NCI-H1694 (cell line): ENCODE results near the gene MYO1G.
"Not testable (repeated sequence)": the region's sequence is repeated elsewhere in the genome, so short reads cannot be mapped to it uniquely, and the experiment has no call there.

Source experiments
- DNase-seq: peaks from one replicate; lab custom pipeline; 2025; lab: John Stamatoyannopoulos, UW

The MYO1G gene

DNA sequence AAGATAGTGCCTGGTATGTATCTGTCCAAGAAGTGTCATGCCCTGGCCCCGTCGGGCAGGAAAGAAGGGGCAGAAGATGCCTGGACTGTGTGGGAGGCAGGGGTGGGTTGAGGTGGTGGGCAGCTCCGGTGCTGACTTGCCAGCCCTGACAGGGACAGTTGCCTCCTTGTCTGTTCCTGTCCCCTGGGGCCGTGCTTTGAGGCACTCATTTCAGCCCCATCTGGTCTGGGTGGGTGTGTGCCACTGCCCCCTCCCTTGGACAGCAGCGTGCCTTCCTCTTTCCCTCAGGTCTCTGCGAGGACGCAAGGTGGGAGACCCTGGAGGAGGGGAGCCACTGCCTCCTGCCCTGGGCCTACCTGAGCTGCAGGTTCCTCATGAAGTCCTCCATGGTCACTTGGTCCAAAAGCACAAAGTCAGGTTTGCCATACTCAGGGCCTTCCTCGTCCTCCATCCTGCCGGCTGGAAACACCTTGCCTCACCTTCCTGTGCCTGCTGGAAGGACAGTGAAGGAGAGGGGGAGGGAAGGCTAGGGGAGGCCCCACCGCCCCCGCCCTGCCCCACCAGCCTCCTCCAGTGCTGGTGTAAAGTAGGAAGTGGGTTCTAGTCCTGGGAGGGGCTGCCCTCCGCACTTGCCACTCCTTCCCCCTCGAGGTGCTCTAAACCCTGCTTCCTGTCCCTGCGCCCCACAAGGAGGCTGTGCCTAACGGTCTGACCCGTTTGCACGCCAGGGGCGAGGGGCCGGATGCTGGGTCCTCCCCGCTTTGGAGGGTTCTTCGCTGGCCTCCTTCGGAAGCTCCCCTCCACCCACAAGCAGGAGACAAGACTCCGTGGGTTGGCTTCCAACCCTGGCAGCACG is at the start of gene MYO1G:
Gene MYO1G, minus strand, starts transcription at position 505 of the 856 bp plus-strand sequence. Its CDS starts 54 bp downstream, at position 451.
- no peak for DNase-seq

GRCh38 chr7:45028138-45028919 is 49.5 kb upstream of the MYO1G start:
- DNase-seq = no peak

DNA sequence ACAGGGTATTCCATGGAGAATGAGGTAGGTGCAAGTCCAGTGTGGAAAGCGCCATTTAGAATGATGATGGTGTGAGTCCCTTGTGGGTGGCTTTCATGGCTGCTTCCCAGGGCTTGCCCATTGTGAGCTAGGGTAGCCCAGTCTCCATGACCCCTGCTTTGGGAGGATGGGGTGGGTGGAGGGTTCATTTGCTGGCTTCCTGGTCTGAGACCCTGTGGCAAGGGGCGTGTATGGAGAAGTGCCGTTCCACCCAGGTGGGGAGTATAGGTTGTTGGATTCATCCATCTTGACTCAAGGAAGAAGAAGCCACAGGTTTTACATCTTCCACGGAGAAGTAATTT is 48.9 kb upstream of the MYO1G start:
- no peak for DNase-seq

DNA sequence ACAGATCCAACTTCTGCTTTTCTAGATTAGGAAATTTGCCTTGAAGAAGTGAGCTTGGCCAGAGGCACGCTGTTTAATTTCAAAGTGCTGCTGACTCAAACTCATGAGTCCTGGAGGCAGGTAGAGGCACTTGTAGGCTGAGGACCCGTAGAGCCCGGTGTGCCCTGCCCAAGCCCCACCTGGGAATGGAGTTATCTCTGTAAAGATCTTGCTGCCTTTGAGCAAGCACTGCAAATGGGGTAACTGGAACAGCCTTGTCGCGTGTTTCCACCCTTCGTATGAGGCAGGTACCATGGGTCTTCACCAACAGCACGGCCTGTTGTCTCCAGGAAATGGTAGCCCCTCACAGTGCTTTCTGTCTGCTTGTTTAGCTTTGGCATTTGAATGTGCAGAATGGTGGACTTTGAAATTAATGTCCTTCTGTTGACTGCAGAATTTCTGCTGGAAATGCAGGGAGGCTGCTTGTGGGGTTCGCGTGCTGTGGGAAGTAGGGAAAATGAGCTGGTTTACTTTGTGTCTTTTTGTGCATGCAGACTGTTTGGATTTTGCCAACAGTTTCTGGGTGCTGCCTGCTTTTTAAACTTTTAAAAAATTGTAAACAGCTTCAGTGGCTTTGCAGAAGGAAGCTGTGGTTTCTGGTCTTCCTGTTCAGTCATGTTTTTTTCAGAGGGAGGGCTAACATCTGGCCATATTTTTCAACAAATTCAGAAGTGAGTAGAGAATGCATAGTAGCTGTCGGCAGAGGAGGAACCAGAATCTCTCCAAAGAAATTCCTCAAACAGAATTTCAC is 48.4 kb upstream of the MYO1G start:
- no peak for DNase-seq

GRCh38 chr7:45026013-45026412 is 47.2 kb upstream of the MYO1G start:
- no peak for DNase-seq

- not testable (repeated sequence) for DNase-seq
Observed at GRCh38 chr7:45025473-45025872, 46.7 kb upstream of the MYO1G start.

DNA sequence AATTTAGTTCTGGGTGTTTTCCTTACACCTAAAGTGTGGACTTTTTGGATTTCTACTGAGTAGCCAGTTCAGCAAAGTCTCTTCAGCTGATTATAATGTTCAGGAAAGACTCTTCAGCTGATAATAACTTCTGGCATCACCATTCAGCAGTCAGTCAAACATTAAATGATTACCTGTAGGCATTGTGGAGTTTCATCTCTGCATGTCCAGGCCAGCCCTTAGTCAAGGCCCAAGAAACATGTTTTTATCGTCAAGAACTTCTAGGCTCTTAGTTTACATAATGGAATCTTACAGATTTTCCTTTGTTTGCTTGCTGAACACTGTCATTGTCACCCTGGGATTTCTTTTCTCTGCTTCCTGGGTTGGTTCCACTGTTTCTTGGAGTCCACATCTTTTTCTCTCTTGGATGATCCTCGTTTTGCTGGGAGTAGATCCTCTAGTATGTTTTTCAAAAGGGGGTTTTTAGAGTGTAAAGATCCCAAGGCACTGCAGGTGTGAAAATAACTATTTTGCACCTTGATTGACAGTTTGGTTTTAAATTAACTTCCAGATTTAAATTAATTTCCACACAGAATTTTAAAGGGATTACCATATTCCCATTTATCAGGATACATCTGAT is 45.4 kb upstream of the MYO1G start:
- DNase-seq = no peak

DNA sequence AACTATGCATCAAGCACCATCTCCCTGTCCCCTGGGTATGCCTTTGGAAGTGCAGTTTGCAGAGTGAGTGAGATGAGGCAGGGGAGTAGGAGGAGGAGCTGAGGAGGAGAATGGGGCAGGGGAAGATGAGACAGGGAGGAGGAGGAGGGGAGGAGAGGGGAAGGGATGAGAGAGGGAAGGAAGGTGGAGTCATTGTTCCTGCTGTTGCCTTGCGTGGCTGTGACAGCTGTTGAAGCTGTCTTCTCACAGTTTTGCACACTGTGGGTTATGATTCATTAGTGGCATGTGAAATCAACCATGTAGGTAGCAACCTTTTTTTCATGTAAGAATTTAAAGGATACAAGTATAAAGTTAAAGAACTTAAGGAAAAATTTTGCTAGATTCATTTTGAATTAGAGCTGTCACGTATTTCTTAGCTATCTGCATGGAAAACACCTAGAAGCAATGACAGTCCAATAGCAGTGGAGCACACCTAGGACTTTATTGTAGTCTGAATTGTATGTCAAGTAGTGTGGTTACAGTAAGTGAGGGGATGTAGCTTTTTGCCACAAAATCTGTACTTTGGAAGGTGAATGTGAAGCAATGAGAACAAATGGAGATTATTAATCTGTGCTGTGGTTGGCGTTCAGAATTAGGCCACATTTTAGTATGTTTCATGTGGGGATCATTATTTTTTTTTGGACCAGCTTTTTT is 42.9 kb upstream of the MYO1G start:
- peak; percentile 65 for DNase-seq

- DNase-seq = no peak
Observed at GRCh38 chr7:45020915-45021314, 42.1 kb upstream of the MYO1G start.

DNA sequence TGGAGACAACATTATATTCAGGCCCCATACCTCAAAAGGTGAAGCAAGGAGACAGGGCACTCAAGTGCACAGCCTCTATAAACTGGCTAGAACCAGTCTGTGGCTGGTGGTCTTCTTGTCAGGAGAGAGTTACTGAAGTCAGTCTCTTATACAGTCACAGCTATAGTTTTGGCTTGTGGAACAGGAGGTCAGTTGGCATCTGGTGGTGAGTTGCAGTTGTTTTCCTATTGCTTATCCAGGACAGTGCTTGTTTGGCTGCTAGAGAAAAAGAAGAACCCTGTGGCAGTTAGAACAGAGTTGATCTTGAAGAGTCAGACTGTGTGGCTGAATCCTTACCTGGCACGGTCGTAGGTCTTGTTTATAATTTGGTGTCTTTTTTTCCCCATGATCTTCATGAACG is 38.4 kb upstream of the MYO1G start:
- no peak for DNase-seq

GRCh38 chr7:45015313-45015712 is 36.5 kb upstream of the MYO1G start:
- no peak for DNase-seq

- no peak for DNase-seq
Observed at GRCh38 chr7:45013465-45013967, 34.7 kb upstream of the MYO1G start.

DNA sequence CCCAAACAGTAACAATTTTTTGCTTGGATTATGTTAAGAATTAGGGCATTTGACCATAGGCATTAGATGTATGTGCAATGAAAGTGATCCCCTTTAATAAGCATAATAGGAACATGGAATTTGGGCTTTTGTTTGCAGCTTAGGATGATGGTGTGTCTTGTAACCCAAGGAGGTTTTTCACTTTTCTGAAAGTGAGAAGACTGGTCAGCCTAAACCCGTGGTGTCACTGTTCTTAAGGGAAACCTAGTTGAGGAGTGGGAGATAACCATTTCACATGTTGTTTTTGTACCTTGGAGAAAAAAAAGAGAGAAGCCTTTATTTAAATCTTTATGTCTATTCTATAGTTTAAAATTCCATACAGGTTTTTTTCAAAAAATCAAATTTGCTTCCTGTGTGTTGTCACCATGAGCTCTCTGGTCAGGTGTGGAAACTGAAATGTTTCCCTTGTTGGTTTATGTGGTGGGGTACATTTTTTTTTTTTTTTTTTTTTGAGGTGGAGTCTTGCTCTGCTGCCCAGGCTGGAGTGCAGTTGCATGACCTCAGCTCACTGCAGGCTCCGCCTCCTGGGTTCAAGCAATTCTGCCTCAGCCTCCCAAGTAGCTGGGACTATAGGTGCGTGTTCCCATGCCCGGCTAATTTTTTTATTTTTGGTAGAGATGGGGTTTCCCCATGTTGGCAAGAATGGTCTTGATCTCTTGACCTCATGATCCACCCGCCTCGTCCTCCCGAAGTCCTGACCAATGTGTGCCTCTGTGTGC is 28.9 kb upstream of the MYO1G start:
- no peak for DNase-seq

DNA sequence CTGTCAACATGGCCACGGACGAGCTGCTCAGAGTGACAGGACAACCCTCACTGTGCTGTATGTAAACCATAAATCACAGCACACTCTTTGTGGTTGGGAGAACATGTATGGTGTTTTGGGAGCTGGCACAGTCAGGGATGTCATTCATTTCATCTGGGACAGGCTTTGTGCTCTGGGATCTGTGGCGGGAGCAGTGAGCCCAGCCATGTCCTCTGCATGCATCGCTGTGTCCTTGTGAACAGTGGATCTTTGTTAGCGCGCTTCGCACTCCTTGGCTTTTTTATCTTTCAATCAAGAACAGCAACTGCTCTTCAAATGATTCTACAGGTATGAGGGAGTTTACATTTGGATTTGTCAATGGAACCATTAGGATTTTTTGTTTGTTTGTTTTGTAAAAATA is 28.3 kb upstream of the MYO1G start:
- no peak for DNase-seq

GRCh38 chr7:45003789-45004188 is 25.0 kb upstream of the MYO1G start:
- DNase-seq = no peak

- DNase-seq = no peak
Observed at GRCh38 chr7:45001826-45002225, 23.0 kb upstream of the MYO1G start.

GRCh38 chr7:45001138-45001694 is 22.4 kb upstream of the MYO1G start:
- no peak for DNase-seq

- no peak for DNase-seq
Observed at GRCh38 chr7:45000093-45001032, 21.5 kb upstream of the MYO1G start, which contains the start of gene CCM2. Gene CCM2, plus strand, starts transcription at chr7:45000201. Its CDS starts 133 bp downstream, at chr7:45000334.
